Measurements from ENCODE around the gene TPCN1. TPM values are rescaled to one million over a fixed set of nuclear protein-coding genes. Genes with fewer than 3 reads are reported as not detected.

The TPCN1 gene
- total and polyA plus RNA-seq, 2 of the 13 experiments (the other 11 are each of a cell fraction or from before 2014, with no cell fraction given) = 8.0 to 26.8 TPM

GRCh38 chr12:113222730-113223531, 1.7 kb downstream of the TPCN1 start (continued):
- peak; percentile 44; the same call in 1 of the 2 replicates for TF ChIP-seq MED1 (CRISPR knock-in tag; IDR thresholded peaks at IDR 0.05)
- TF ChIP-seq HMGXB3 (CRISPR knock-in tag; IDR thresholded peaks at IDR 0.05; ENCODE audit: borderline replicate concordance) = 0 out of 2 replicates have a peak, but pooled peaks have one; percentile 17
- TF ChIP-seq NCOR1 (IDR thresholded peaks at IDR 0.05; ENCODE audit: borderline replicate concordance, low read length) = peak; percentile 35; the same call in 1 of the 2 replicates
- peak; percentile 66 for TF ChIP-seq FOXA3 (CRISPR knock-in tag; IDR thresholded peaks at IDR 0.05)
- TF ChIP-seq ARNTL (CRISPR knock-in tag; IDR thresholded peaks at IDR 0.05) = peak; percentile 39; the same call in 1 of the 2 replicates
- no peak for TF ChIP-seq ZNF121 (CRISPR knock-in tag; IDR thresholded peaks at IDR 0.05)
- TF ChIP-seq ZNF644 (CRISPR knock-in tag; IDR thresholded peaks at IDR 0.05; ENCODE audit: low read depth) = peak; percentile 81
- TF ChIP-seq POGZ (CRISPR knock-in tag; IDR thresholded peaks at IDR 0.05) = peak; percentile 19; the same call in 1 of the 2 replicates
- TF ChIP-seq FOXP1 (IDR thresholded peaks at IDR 0.05) = no peak
- peak; percentile 34; the same call in 1 of the 2 replicates for TF ChIP-seq FOXP1 (CRISPR knock-in tag; IDR thresholded peaks at IDR 0.05)
- peak; percentile 49; the same call in 1 of the 2 replicates for TF ChIP-seq ZNF556 (CRISPR knock-in tag; IDR thresholded peaks at IDR 0.05; ENCODE audit: borderline replicate concordance)
- peak; percentile 36; the same call in 1 of the 2 replicates for TF ChIP-seq MIXL1 (CRISPR knock-in tag; IDR thresholded peaks at IDR 0.05)
- TF ChIP-seq NFIC (IDR thresholded peaks at IDR 0.05; ENCODE audit: low read length) = no peak; the same call in 1 of the 2 replicates
- TF ChIP-seq, protein P1, sequence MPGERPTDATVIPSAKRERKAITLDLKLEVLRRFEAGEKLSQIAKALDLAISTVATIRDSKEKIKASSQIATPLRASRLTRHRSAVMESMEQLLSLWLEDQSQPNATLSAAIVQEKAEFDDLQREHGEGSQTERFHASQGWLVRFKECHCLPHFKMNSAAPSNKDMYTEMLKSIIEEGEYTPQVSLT (CRISPR knock-in tag; IDR thresholded peaks at IDR 0.05; ENCODE audit: borderline replicate concordance, low read depth) = no peak
- TF ChIP-seq, protein P2, sequence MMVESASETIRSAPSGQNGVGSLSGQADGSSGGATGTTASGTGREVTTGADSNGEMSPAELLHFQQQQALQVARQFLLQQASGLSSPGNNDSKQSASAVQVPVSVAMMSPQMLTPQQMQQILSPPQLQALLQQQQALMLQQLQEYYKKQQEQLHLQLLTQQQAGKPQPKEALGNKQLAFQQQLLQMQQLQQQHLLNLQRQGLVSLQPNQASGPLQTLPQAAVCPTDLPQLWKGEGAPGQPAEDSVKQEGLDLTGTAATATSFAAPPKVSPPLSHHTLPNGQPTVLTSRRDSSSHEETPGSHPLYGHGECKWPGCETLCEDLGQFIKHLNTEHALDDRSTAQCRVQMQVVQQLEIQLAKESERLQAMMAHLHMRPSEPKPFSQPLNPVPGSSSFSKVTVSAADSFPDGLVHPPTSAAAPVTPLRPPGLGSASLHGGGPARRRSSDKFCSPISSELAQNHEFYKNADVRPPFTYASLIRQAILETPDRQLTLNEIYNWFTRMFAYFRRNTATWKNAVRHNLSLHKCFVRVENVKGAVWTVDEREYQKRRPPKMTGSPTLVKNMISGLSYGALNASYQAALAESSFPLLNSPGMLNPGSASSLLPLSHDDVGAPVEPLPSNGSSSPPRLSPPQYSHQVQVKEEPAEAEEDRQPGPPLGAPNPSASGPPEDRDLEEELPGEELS (CRISPR knock-in tag; IDR thresholded peaks at IDR 0.05) = peak; percentile 43
- peak; percentile 66 for TF ChIP-seq HDAC1 (CRISPR knock-in tag; IDR thresholded peaks at IDR 0.05)
- TF ChIP-seq ATF7 (IDR thresholded peaks at IDR 0.05) = no peak
- no peak for TF ChIP-seq ATF7 (CRISPR knock-in tag; IDR thresholded peaks at IDR 0.05)
- peak; percentile 38; the same call in 1 of the 2 replicates for TF ChIP-seq POLR2G (IDR thresholded peaks at IDR 0.05; ENCODE audit: low read depth, low read length)
- TF ChIP-seq ELF3 (CRISPR knock-in tag; IDR thresholded peaks at IDR 0.05) = peak; percentile 71
- TF ChIP-seq SOX13 (IDR thresholded peaks at IDR 0.05) = no peak
- TF ChIP-seq SOX13 (CRISPR knock-in tag; conservative IDR thresholded peaks at IDR 0.05 in 1 of 2, IDR thresholded peaks at IDR 0.05 in 1 of 2) = 0 out of 4 replicates have a peak, but pooled peaks of 1 of the 2 experiments have one; percentile 26
